GM12878 (cell line): Measurements from ENCODE around the gene CCDC106. TPM values are rescaled to one million over a fixed set of nuclear protein-coding genes. Genes with fewer than 3 reads are reported as not detected.

Source experiments
- ATAC-seq: fragments of 200-7000 bp; cut with Tn5 transposase; 3 replicates; pipeline ENCODE4 v1.9.1; 2020; ENCODE audit warnings: mild to moderate bottlenecking, moderate library complexity
- BruUV-seq: library from RNA; stranded (reverse); fragments of 400-500 nt; replicated peaks from 2 replicates; lab custom pipeline; 2021; lab: Mats Ljungman, UMichigan
- CTCF ChIA-PET: fragments of 300-600 bp; sonication (Branson Sonifier 250); formaldehyde crosslinking; extraction: SDS; loops from one replicate; lab custom pipeline; 2021; ENCODE audit warnings: inconsistent platforms; lab: Yijun Ruan, JAX
- POLR2A ChIA-PET: fragments of 350-600 bp; formaldehyde crosslinking; extraction: SDS; loops from one replicate; lab custom pipeline; 2021; ENCODE audit warnings: inconsistent platforms; lab: Charles Lee
- RAD21 ChIA-PET: fragments of 300-600 bp; sonication (Branson Sonifier 250); formaldehyde crosslinking; loops from one replicate; lab custom pipeline; 2023; ENCODE audit warnings: antibody characterized with exemption; ENCODE audit not compliant: unreplicated experiment; lab: Charles Lee
- SMC1A ChIA-PET: fragments of 300-600 bp; sonication (Branson Sonifier 250); formaldehyde crosslinking; loops from one replicate; lab custom pipeline; 2023; ENCODE audit not compliant: unreplicated experiment, uncharacterized antibody; lab: Charles Lee
- DNase-seq: peaks from one replicate; pipeline ENCODE4 v3.0.0-alpha.2; 2011; ENCODE audit warnings: low read depth, low spot score
- FAIRE-seq: peaks from 3 replicates; lab custom pipeline; 2011; peaks lifted over from hg19 to GRCh38; lab: Jason Lieb, UNC
- H2AFZ ChIP-seq: 2 replicates; pipeline ENCODE4 v1.6.0; 2011; ENCODE audit warnings: low read depth, low read length, control low read depth; ENCODE audit not compliant: control insufficient read depth
- H3K27ac ChIP-seq: 2 replicates; pipeline ENCODE4 v1.5.1; 2011; ENCODE audit warnings: control low read depth; ENCODE audit not compliant: control insufficient read depth, insufficient read depth
- H3K27me3 ChIP-seq, 2 experiments: replicated peaks in 1 of 2; 2 replicates each; pipeline versions ENCODE4 v1.6.0 to v1.6.1; 2011; ENCODE audit warnings: low read length in 1 of 2; ENCODE audit not compliant: control insufficient read depth in 2 of 2, insufficient read depth in 2 of 2
- H3K36me3 ChIP-seq, 2 experiments: 2 replicates each; pipeline ENCODE4 v1.5.1; 2011; ENCODE audit warnings: low read length in 1 of 2; ENCODE audit not compliant: control insufficient read depth in 2 of 2, insufficient read depth in 2 of 2
- H3K4me1 ChIP-seq: 2 replicates; pipeline ENCODE4 v1.6.1; 2011; ENCODE audit warnings: mild to moderate bottlenecking, low read length, moderate library complexity, mixed read lengths; ENCODE audit not compliant: control insufficient read depth, insufficient read depth
- H3K4me2 ChIP-seq: 2 replicates; pipeline ENCODE4 v1.6.0; 2011; ENCODE audit warnings: control low read depth; ENCODE audit not compliant: control insufficient read depth, insufficient read depth
- H3K4me3 ChIP-seq: fragments of 200-600 bp; sonication (generic); 2 replicates; pipeline ENCODE4 v1.5.1; 2016
- H3K79me2 ChIP-seq: 2 replicates; pipeline ENCODE4 v1.6.0; 2011; ENCODE audit warnings: low read length; ENCODE audit not compliant: control insufficient read depth, insufficient read depth
- H3K9ac ChIP-seq: 2 replicates; pipeline ENCODE4 v1.8.0; 2011; ENCODE audit warnings: low read length, control low read depth, mixed read lengths; ENCODE audit not compliant: control insufficient read depth, insufficient read depth
- H3K9me3 ChIP-seq: replicated peaks from 3 replicates; pipeline ENCODE4 v1.5.1; 2011; ENCODE audit warnings: mild to moderate bottlenecking, low read length; ENCODE audit not compliant: control insufficient read depth, insufficient read depth
- H4K20me1 ChIP-seq: 2 replicates; pipeline ENCODE4 v1.6.0; 2011; ENCODE audit not compliant: control insufficient read depth, insufficient read depth
- ASH2L ChIP-seq: fragments of 300-600, 200-600 bp; sonication (generic); IDR thresholded peaks from 2 replicates; pipeline ENCODE4 v1.6.1; 2017; ENCODE audit warnings: low read depth, mild to moderate bottlenecking, borderline replicate concordance
- ATF7 ChIP-seq: fragments of 450-650 bp; IDR thresholded peaks from 2 replicates; pipeline ENCODE4 v1.6.1; 2016; ENCODE audit warnings: low read depth, mild to moderate bottlenecking
- BCL11A ChIP-seq: IDR thresholded peaks from 2 replicates; pipeline ENCODE4 v1.6.1; 2011; ENCODE audit warnings: low read depth, low read length
- GATAD2B ChIP-seq: fragments of 450-650 bp; conservative IDR thresholded peaks from 2 replicates; pipeline ENCODE4 v1.6.1; 2017; ENCODE audit warnings: low read depth, mild to moderate bottlenecking, moderate library complexity
- IKZF1 ChIP-seq: fragments of 450-650 bp; conservative IDR thresholded peaks from 2 replicates; pipeline ENCODE4 v1.6.1; 2017; ENCODE audit warnings: antibody characterized with exemption, mild to moderate bottlenecking
- JUND ChIP-seq: IDR thresholded peaks from 2 replicates; pipeline ENCODE4 v1.6.1; 2012; ENCODE audit warnings: low read depth, mild to moderate bottlenecking, low read length, improper control_type of control experiment, moderate library complexity
- NFIC ChIP-seq: IDR thresholded peaks from 2 replicates; pipeline ENCODE4 v1.6.1; 2012; ENCODE audit warnings: low read depth, mild to moderate bottlenecking, inconsistent platforms, low read length, moderate library complexity
- NFYA ChIP-seq: IDR thresholded peaks from 2 replicates; pipeline ENCODE4 v1.6.1; 2011; ENCODE audit warnings: low read depth, mild to moderate bottlenecking, low read length, improper control_type of control experiment, borderline replicate concordance
- PAX8 ChIP-seq: fragments of 450-650 bp; IDR thresholded peaks from 2 replicates; pipeline ENCODE4 v1.6.1; 2017; ENCODE audit warnings: mild to moderate bottlenecking, moderate library complexity
- RELB ChIP-seq: fragments of 450-650 bp; IDR thresholded peaks from 2 replicates; pipeline ENCODE4 v1.6.1; 2017; ENCODE audit warnings: low read depth, mild to moderate bottlenecking, moderate library complexity
- TCF7 ChIP-seq: IDR thresholded peaks from 2 replicates; pipeline ENCODE4 v1.6.1; 2014; ENCODE audit warnings: antibody characterized with exemption, borderline replicate concordance
- ZNF207 ChIP-seq: fragments of 450-650 bp; IDR thresholded peaks from 2 replicates; pipeline ENCODE4 v1.6.1; 2014; ENCODE audit warnings: antibody characterized with exemption, mild to moderate bottlenecking, borderline replicate concordance
- WGBS: methylation state at CpG from one replicate; pipeline ENCODE4 v1.1.6; 2016; ENCODE audit warnings: low lambda C conversion rate; ENCODE audit not compliant: insufficient replicate concordance, insufficient coverage; ENCODE audit errors: missing lambda C conversion rate; 5-methylcytosine and 5-hydroxymethylcytosine counted together
- in situ Hi-C: fragments of 300-500 bp; cut with MboI; formaldehyde crosslinking; loops from 9 replicates; pipeline ENCODE4 v1.14.3; 2018; ENCODE audit warnings: mixed read lengths
- intact Hi-C: fragments of 100-400 bp; cut with micrococcal nuclease; formaldehyde crosslinking; loops from one replicate; pipeline ENCODE4 v1.14.2; 2022; ENCODE audit not compliant: unreplicated experiment
- polyA plus RNA-seq, 11 experiments: library from polyadenylated mRNA; depleted of rRNA in 4 of 11; unstranded in 6 of 11; stranded (reverse) in 5 of 11; fragments of >200 nt; fragmentation: Nextera tagmentation in 4 of 11; fragmentation: Illumina TruSeq in 1 of 11; extraction: Ambion mirVana in 4 of 11; extraction: Trizol in 1 of 11; gene quantifications; 1 replicate in 1 of 11; 2 replicates in 10 of 11; pipeline versions ENCODE4 v1.2.1 to v1.2.3, GENCODE V29; 2011 to 2016; ENCODE audit warnings: inconsistent platforms in 2 of 11, missing spikeins in 2 of 11, low read depth in 1 of 11
- total RNA-seq, 4 experiments: library from RNA; depleted of rRNA in 3 of 4; stranded (reverse); fragments of >200 nt in 3 of 4; fragmentation: Illumina TruSeq in 1 of 4; extraction: Trizol in 1 of 4; gene quantifications; 2 replicates each; pipeline versions ENCODE4 v1.2.1 to v1.2.3, GENCODE V29; 2013 to 2021
- TF ChIP-seq, protein P1 (sequence below): fragments of 450-650 bp; conservative IDR thresholded peaks from 2 replicates; pipeline ENCODE4 v1.6.1; 2017; ENCODE audit warnings: mild to moderate bottlenecking, moderate library complexity

CCDC106 gene
- total and polyA plus RNA-seq, 10 of the 15 experiments (the other 5 are each of a cell fraction or from before 2014, with no cell fraction given), result 0.04 to 35.9 (median 19.8) TPM

DNA sequence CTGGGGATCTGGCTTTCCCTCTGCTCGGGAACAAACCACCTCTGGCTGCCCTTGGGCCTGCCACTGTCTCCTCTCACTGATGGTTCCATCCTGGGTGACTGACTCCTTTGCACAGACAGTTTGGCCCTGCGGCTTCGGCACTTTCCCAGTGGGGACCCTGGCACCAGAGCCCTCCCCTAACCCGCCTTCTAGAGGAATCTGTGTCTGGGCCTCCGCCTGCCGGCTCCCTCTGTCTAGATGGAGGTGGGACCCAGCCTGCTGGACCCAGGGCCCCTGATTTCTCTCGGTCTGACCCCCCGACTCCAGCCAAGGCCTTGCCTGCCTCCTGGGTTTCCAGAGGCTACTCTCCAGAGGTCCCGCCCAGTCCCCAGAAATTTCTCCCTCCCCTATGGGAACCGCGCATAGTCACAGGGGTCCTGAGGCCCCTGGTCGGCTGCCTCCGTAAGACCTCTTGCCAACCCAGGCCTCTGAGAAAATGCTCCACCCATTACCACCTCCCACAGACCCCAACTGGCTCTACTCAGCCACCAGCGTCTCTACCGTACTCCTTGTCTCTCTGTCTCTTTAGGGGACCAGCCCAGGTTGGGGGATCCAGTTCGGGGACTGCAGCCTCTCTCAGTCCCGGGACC is 2.7 kb downstream of the CCDC106 start (continued):
- TF ChIP-seq RELB, result no peak

- Histone ChIP-seq H3K27ac (no peak overlapping the region), H2AFZ (no peak overlapping the region), H3K9ac (no peak overlapping the region), H4K20me1 (no peaks in the 10 kb centered on the region), H3K4me1 (peaks cover 14% of the 10 kb centered on the region), H3K27me3 (no peaks in the 10 kb centered on the region), H3K36me3 (peaks cover 0 to 1% of the 10 kb centered on the region in 2 experiments; a peak in 2 of 4 replicates), H3K4me2 (no peak overlapping the region), H3K9me3 (no peaks in the 10 kb centered on the region), H3K4me3 (no peak overlapping the region), H3K79me2 (peaks cover 40% of the 10 kb centered on the region)
- SMC1A ChIA-PET, result no interaction called here
- intact Hi-C loops (no loop called here), in situ Hi-C loops (loop anchor here (5.0 to 25.0 kb wide), 3 partner anchors 661 to 1514 kb away; partner anchors contain the start of genes CNOT3, LENG9 and ZSCAN5A)
- RAD21 ChIA-PET, result no interaction called here
- 85% methylated on average over 16 of the region's 18 CpGs for WGBS
- CTCF ChIA-PET, result no interaction called here
- POLR2A ChIA-PET, result no interaction called here
- FAIRE-seq (no peak), DNase-seq (no peak), ATAC-seq (no peak)
- no peak for TF ChIP-seq ZNF207
- no peak for TF ChIP-seq BCL11A
- no peak for TF ChIP-seq IKZF1
- no peak for TF ChIP-seq JUND
- no peak for TF ChIP-seq ATF7
- TF ChIP-seq, protein P1, sequence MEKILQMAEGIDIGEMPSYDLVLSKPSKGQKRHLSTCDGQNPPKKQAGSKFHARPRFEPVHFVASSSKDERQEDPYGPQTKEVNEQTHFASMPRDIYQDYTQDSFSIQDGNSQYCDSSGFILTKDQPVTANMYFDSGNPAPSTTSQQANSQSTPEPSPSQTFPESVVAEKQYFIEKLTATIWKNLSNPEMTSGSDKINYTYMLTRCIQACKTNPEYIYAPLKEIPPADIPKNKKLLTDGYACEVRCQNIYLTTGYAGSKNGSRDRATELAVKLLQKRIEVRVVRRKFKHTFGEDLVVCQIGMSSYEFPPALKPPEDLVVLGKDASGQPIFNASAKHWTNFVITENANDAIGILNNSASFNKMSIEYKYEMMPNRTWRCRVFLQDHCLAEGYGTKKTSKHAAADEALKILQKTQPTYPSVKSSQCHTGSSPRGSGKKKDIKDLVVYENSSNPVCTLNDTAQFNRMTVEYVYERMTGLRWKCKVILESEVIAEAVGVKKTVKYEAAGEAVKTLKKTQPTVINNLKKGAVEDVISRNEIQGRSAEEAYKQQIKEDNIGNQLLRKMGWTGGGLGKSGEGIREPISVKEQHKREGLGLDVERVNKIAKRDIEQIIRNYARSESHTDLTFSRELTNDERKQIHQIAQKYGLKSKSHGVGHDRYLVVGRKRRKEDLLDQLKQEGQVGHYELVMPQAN, result no peak
- no peak for TF ChIP-seq GATAD2B
- TF ChIP-seq TCF7, result no peak
- TF ChIP-seq PAX8, result no peak
- TF ChIP-seq NFYA, result no peak
- no peak for TF ChIP-seq RELB
- no peak for TF ChIP-seq NFIC
- TF ChIP-seq ASH2L, result no peak
- BruUV-seq, result no TSS peak
These were observed 3.2 kb downstream of the CCDC106 start for GRCh38 chr19:55651236-55651635.
